ENCODE results near the gene PELI3. TPM values are rescaled to one million over a fixed set of nuclear protein-coding genes. Genes with fewer than 3 reads are reported as not detected.

PELI3 gene
- total and polyA plus RNA-seq, 2 donors (not counting 1 experiment from before 2014, with no cell fraction given) = 3.2 to 15.6 TPM

DNA sequence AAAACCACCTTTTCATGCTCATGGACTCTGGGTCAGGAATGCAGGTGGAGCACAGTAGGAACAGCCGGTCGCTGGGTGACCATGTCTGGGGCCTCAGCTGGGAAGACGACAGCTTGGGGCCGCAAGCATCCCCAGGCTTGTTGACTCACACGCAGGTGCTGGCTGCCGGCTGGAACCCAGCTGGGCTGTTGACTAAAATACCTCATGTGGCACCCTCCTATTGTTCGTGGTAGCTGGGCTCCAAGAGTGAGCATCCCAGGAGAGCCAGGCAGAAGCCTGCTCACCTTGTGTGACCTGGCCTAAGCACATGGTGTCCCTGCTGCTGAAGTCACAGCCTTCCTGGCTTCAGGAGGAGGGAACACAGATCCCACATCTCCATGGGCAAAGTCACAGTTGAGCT, 22.9 kb downstream of the PELI3 start:
- H3K9ac ChIP-seq (ENCODE audit: low read length) = no peak overlapping the region
- DNase-seq = no peak
- no peak overlapping the region for H2AFZ ChIP-seq (ENCODE audit: insufficient read depth, low read depth, low read length, poor library complexity, severe bottlenecking)
- peaks cover 0 to 54% of the 10 kb centered on the region in 2 experiments for H3K36me3 ChIP-seq (replicated peaks in 1 of 2; ENCODE audit: control extremely low read depth in 1 of 2, control insufficient read depth in 1 of 2, extremely low read depth in 1 of 2, insufficient read depth in 2 of 2, low read length in 1 of 2)
- no peak for ATAC-seq (ENCODE audit: low read depth)
- 93% methylated on average over 7 of the region's 7 CpGs for WGBS (ENCODE audit: insufficient coverage)
- H3K4me1 Mint-ChIP-seq = no peaks in the 10 kb centered on the region
- H3K27ac Mint-ChIP-seq = no peak overlapping the region
- no peaks in the 10 kb centered on the region for H3K9me3 Mint-ChIP-seq (ENCODE audit: insufficient read depth)
- no peaks in the 10 kb centered on the region for H4K20me1 ChIP-seq (ENCODE audit: control insufficient read depth, insufficient read depth, low read length, poor library complexity, severe bottlenecking)
- POLR2A ChIA-PET = interaction anchor here (1.0 kb wide), 1 partner anchor 30 kb away, joined by 3 read pairs; no protein-coding TSS in a partner anchor
- no peaks in the 10 kb centered on the region for H3K79me2 ChIP-seq (ENCODE audit: control insufficient read depth, insufficient read depth, low read length)
- CTCF ChIA-PET = interaction anchor here (0.6 kb wide), 1 partner anchor 934 kb away, joined by 3 read pairs; no protein-coding TSS in a partner anchor
- H3K4me3 ChIP-seq (ENCODE audit: control extremely low read depth in 1 of 5, extremely low read depth in 1 of 5, insufficient read depth in 1 of 5, low read depth in 2 of 5, low read length in 4 of 5) = no peak overlapping the region
- no peaks in the 10 kb centered on the region for H3K27me3 Mint-ChIP-seq
- no peaks in the 10 kb centered on the region for H3K9me3 ChIP-seq (ENCODE audit: control extremely low read depth in 1 of 3, control insufficient read depth in 2 of 3, insufficient read depth in 1 of 3, low read length in 2 of 3)
- no peak overlapping the region for H3K4me3 Mint-ChIP-seq
- no peak overlapping the region for H3K27ac ChIP-seq (ENCODE audit: low read length in 2 of 2)
- TF ChIP-seq EZH2 (IDR thresholded peaks at IDR 0.05; ENCODE audit: borderline replicate concordance, insufficient read depth, low read depth, low read length, poor library complexity, severe bottlenecking) = no peak
- TF ChIP-seq, protein P1, sequence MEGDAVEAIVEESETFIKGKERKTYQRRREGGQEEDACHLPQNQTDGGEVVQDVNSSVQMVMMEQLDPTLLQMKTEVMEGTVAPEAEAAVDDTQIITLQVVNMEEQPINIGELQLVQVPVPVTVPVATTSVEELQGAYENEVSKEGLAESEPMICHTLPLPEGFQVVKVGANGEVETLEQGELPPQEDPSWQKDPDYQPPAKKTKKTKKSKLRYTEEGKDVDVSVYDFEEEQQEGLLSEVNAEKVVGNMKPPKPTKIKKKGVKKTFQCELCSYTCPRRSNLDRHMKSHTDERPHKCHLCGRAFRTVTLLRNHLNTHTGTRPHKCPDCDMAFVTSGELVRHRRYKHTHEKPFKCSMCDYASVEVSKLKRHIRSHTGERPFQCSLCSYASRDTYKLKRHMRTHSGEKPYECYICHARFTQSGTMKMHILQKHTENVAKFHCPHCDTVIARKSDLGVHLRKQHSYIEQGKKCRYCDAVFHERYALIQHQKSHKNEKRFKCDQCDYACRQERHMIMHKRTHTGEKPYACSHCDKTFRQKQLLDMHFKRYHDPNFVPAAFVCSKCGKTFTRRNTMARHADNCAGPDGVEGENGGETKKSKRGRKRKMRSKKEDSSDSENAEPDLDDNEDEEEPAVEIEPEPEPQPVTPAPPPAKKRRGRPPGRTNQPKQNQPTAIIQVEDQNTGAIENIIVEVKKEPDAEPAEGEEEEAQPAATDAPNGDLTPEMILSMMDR (IDR thresholded peaks at IDR 0.05) = no peak
- H3K4me1 ChIP-seq (ENCODE audit: control insufficient read depth in 2 of 2, insufficient read depth in 2 of 2, low read length in 2 of 2) = no peaks in the 10 kb centered on the region
- intact Hi-C loops (cut with micrococcal nuclease) = no loop called here
- H3K27me3 ChIP-seq (replicated peaks in 1 of 4; ENCODE audit: control extremely low read depth in 1 of 4, control insufficient read depth in 3 of 4, insufficient read depth in 4 of 4, low read length in 3 of 4) = no peaks in the 10 kb centered on the region
- no peak overlapping the region for H3K4me2 ChIP-seq (replicated peaks; ENCODE audit: low read depth, low read length, poor library complexity, severe bottlenecking)

DNA sequence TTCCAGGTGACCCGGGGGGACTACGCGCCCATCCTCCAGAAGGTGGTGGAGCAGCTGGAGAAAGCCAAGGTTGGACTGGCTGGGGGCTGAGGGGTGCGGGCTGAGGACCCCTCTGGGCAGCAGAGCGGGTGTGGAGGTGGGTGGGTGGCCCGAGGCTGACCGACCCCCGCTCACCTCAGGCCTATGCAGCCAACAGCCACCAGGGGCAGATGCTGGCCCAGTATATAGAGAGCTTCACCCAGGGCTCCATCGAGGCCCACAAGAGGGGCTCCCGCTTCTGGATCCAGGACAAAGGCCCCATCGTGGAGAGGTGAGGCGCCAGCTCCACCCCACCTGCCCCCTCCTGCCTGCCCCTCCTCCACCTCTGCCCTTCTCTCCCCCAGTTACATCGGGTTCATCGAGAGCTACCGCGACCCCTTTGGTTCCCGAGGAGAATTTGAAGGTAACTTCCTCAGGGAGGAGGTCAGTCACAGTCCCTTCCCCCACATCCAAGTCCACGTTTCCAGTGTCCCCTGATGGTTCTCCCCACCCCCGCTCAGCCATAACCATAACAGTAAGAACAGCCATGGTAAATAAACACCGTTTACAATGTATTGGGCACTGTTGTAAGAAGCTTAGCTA, 24.7 kb downstream of the PELI3 start:
- no peak overlapping the region for H3K27ac ChIP-seq (ENCODE audit: low read length in 2 of 2)
- no peak for DNase-seq
- no peaks in the 10 kb centered on the region for H3K9me3 ChIP-seq (ENCODE audit: control extremely low read depth in 1 of 3, control insufficient read depth in 2 of 3, insufficient read depth in 1 of 3, low read length in 2 of 3)
- H3K27ac Mint-ChIP-seq = no peak overlapping the region
- no peak overlapping the region for H2AFZ ChIP-seq (ENCODE audit: insufficient read depth, low read depth, low read length, poor library complexity, severe bottlenecking)
- no peak overlapping the region for H3K4me2 ChIP-seq (replicated peaks; ENCODE audit: low read depth, low read length, poor library complexity, severe bottlenecking)
- H3K9me3 Mint-ChIP-seq (ENCODE audit: insufficient read depth) = no peaks in the 10 kb centered on the region
- no peak overlapping the region for H3K4me3 Mint-ChIP-seq
- ChIA-PET CTCF (interaction anchor here (0.8 to 1.0 kb wide), 3 partner anchors 86 to 169 kb away, joined by 3 to 4 read pairs (median 3); no protein-coding TSS in a partner anchor), POLR2A (interaction anchor here (0.6 kb wide), 1 partner anchor 1180 kb away, joined by 5 read pairs; no protein-coding TSS in a partner anchor)
- H3K9ac ChIP-seq (ENCODE audit: low read length) = no peak overlapping the region
- ATAC-seq (ENCODE audit: low read depth) = no peak
- intact Hi-C loops (cut with micrococcal nuclease) = no loop called here
- H3K36me3 ChIP-seq (replicated peaks in 1 of 2; ENCODE audit: control extremely low read depth in 1 of 2, control insufficient read depth in 1 of 2, extremely low read depth in 1 of 2, insufficient read depth in 2 of 2, low read length in 1 of 2) = peaks cover 0 to 56% of the 10 kb centered on the region in 2 experiments
- H4K20me1 ChIP-seq (ENCODE audit: control insufficient read depth, insufficient read depth, low read length, poor library complexity, severe bottlenecking) = no peaks in the 10 kb centered on the region
- H3K4me1 ChIP-seq (ENCODE audit: control insufficient read depth in 2 of 2, insufficient read depth in 2 of 2, low read length in 2 of 2) = no peaks in the 10 kb centered on the region
- no peak overlapping the region for H3K4me3 ChIP-seq (ENCODE audit: control extremely low read depth in 1 of 5, extremely low read depth in 1 of 5, insufficient read depth in 1 of 5, low read depth in 2 of 5, low read length in 4 of 5)
- no peak for TF ChIP-seq EZH2 (IDR thresholded peaks at IDR 0.05; ENCODE audit: borderline replicate concordance, insufficient read depth, low read depth, low read length, poor library complexity, severe bottlenecking)
- TF ChIP-seq, protein P1 (IDR thresholded peaks at IDR 0.05) = no peak
- no peaks in the 10 kb centered on the region for H3K27me3 Mint-ChIP-seq
- H3K79me2 ChIP-seq (ENCODE audit: control insufficient read depth, insufficient read depth, low read length) = no peaks in the 10 kb centered on the region
- 96% methylated on average over 9 of the region's 20 CpGs for WGBS (ENCODE audit: insufficient coverage)
- no peaks in the 10 kb centered on the region for H3K27me3 ChIP-seq (replicated peaks in 1 of 4; ENCODE audit: control extremely low read depth in 1 of 4, control insufficient read depth in 3 of 4, insufficient read depth in 4 of 4, low read length in 3 of 4)
- H3K4me1 Mint-ChIP-seq = no peaks in the 10 kb centered on the region
